Measurements from ENCODE around the gene ZDHHC16. TPM values are rescaled to one million over a fixed set of nuclear protein-coding genes. Genes with fewer than 3 reads are reported as not detected.

Gene ZDHHC16
- total RNA-seq, 1 donor from 2014 or later = 53.7 TPM

- no peak for DNase-seq (ENCODE audit: extremely low spot score, unreplicated experiment)
- Mint-ChIP-seq H3K9me3 (no peaks in the 10 kb centered on the region), H3K4me1 (ENCODE audit: unreplicated experiment) (peaks cover 37% of the 10 kb centered on the region), H3K27me3 (peaks cover 29% of the 10 kb centered on the region), H3K36me3 (no peaks in the 10 kb centered on the region), H3K27ac (peak within 1 kb of the TSS; percentile 96), H3K4me3 (peak within 1 kb of the TSS; percentile 90)
- TF ChIP-seq CTCF (conservative IDR thresholded peaks at IDR 0.05) = peak; percentile 8
Measured at GRCh38 chr10:97498841-97499560, 53.0 kb downstream of the ZDHHC16 start, which contains the start of gene UBTD1. Gene UBTD1 (plus strand): TSS chr10:97498924. CDS start chr10:97499204, 280 bp downstream.

- Mint-ChIP-seq H3K27me3 (peaks cover 29% of the 10 kb centered on the region), H3K27ac (peak overlapping the region; percentile 27), H3K36me3 (no peaks in the 10 kb centered on the region), H3K4me1 (ENCODE audit: unreplicated experiment) (peaks cover 32% of the 10 kb centered on the region), H3K9me3 (no peaks in the 10 kb centered on the region), H3K4me3 (peak overlapping the region; percentile 83)
- TF ChIP-seq CTCF (conservative IDR thresholded peaks at IDR 0.05) = no peak
- DNase-seq (ENCODE audit: extremely low spot score, unreplicated experiment) = no peak
Measured at GRCh38 chr10:97499561-97500296, 53.8 kb downstream of the ZDHHC16 start.

- Mint-ChIP-seq H3K36me3 (no peaks in the 10 kb centered on the region), H3K27ac (peak overlapping the region; percentile 27), H3K4me1 (ENCODE audit: unreplicated experiment) (peaks cover 28% of the 10 kb centered on the region), H3K27me3 (peaks cover 29% of the 10 kb centered on the region), H3K4me3 (peak overlapping the region; percentile 83), H3K9me3 (no peaks in the 10 kb centered on the region)
- no peak for TF ChIP-seq CTCF (conservative IDR thresholded peaks at IDR 0.05)
- DNase-seq (ENCODE audit: extremely low spot score, unreplicated experiment) = no peak
Measured at GRCh38 chr10:97500297-97500575, 54.3 kb downstream of the ZDHHC16 start.

GRCh38 chr10:97502916-97503315 lies 56.9 kb downstream of the ZDHHC16 start:
- Mint-ChIP-seq H3K4me3 (no peak overlapping the region), H3K27ac (no peak overlapping the region), H3K9me3 (no peaks in the 10 kb centered on the region), H3K27me3 (peaks cover 29% of the 10 kb centered on the region), H3K4me1 (ENCODE audit: unreplicated experiment) (peaks cover 21% of the 10 kb centered on the region), H3K36me3 (no peaks in the 10 kb centered on the region)
- no peak for DNase-seq (ENCODE audit: extremely low spot score, unreplicated experiment)
- TF ChIP-seq CTCF (conservative IDR thresholded peaks at IDR 0.05) = no peak

- H3K27me3 Mint-ChIP-seq = peaks cover 29% of the 10 kb centered on the region
- H3K4me1 Mint-ChIP-seq (ENCODE audit: unreplicated experiment) = peaks cover 21% of the 10 kb centered on the region
- H3K27ac Mint-ChIP-seq = no peak overlapping the region
- TF ChIP-seq CTCF (conservative IDR thresholded peaks at IDR 0.05) = no peak
- H3K4me3 Mint-ChIP-seq = no peak overlapping the region
- no peaks in the 10 kb centered on the region for H3K36me3 Mint-ChIP-seq
- no peak for DNase-seq (ENCODE audit: extremely low spot score, unreplicated experiment)
- H3K9me3 Mint-ChIP-seq = no peaks in the 10 kb centered on the region
Measured at GRCh38 chr10:97503406-97503805, 57.4 kb downstream of the ZDHHC16 start.
